ENCODE results near the gene PNKD. TPM values are rescaled to one million over a fixed set of nuclear protein-coding genes. Genes with fewer than 3 reads are reported as not detected.

Gene PNKD
- total and polyA plus RNA-seq, 2 of the 8 experiments (the other 6 are each of a cell fraction or from before 2014, with no cell fraction given), result 43.9 to 65.4 TPM

GRCh38 chr2:218280260-218280870, 10.0 kb downstream of the PNKD start:
- Histone ChIP-seq H3K9me3 (ENCODE audit: insufficient read depth in 2 of 2, low read depth in 1 of 2, low read length in 1 of 2) (no peaks in the 10 kb centered on the region), H4K20me1 (replicated peaks in 1 of 2; ENCODE audit: control insufficient read depth in 1 of 2, insufficient read depth in 2 of 2, low read length in 2 of 2) (peaks cover 0 to 19% of the 10 kb centered on the region in 2 experiments), H3K23me2 (ENCODE audit: low read depth, low read length) (no peaks in the 10 kb centered on the region), H3K4me1 (replicated peaks in 1 of 4; ENCODE audit: control insufficient read depth in 3 of 4, insufficient read depth in 4 of 4, low read length in 3 of 4) (peaks cover 0 to 3% (median 0%) of the 10 kb centered on the region in 4 experiments; a peak in 2 of 7 replicates), H3K79me1 (ENCODE audit: low read depth, low read length) (no peaks in the 10 kb centered on the region), H3K79me2 (ENCODE audit: control insufficient read depth in 1 of 2, insufficient read depth in 2 of 2, low read length in 2 of 2) (no peaks in the 10 kb centered on the region), H3K23ac (ENCODE audit: insufficient read length) (no peak overlapping the region), H2BK120ac (replicated peaks; ENCODE audit: low read depth, low read length) (no peak overlapping the region), H2BK20ac (ENCODE audit: low read length) (no peak overlapping the region), H3K27me3 (replicated peaks in 1 of 4; ENCODE audit: control insufficient read depth in 3 of 4, extremely low read depth in 1 of 4, insufficient read depth in 3 of 4, low read length in 3 of 4) (no peaks in the 10 kb centered on the region), H3K36me3 (ENCODE audit: control insufficient read depth in 2 of 4, insufficient read depth in 4 of 4, low read length in 3 of 4) (peaks cover 0 to 22% (median 2%) of the 10 kb centered on the region in 4 experiments; a peak in 4 of 8 replicates), H4K8ac (ENCODE audit: extremely low read depth, insufficient read depth, low read length) (no peak overlapping the region), H3K4ac (replicated peaks; ENCODE audit: insufficient read length, low read depth, low read length) (no peak overlapping the region), H3K4me3 (ENCODE audit: extremely low read depth in 1 of 4, insufficient read depth in 2 of 4, low read depth in 3 of 4, low read length in 4 of 4) (no peak overlapping the region), H3K4me2 (ENCODE audit: insufficient read depth in 1 of 2, low read depth in 2 of 2, low read length in 2 of 2) (no peak overlapping the region), H3K9ac (replicated peaks in 1 of 4; ENCODE audit: extremely low read depth in 1 of 4, low read depth in 3 of 4, low read length in 3 of 4) (no peak overlapping the region), H2AFZ (ENCODE audit: low read length) (no peak overlapping the region), H3K27ac (ENCODE audit: low read depth, low read length) (no peak overlapping the region), H4K5ac (ENCODE audit: insufficient read length, low read depth, low read length) (no peak overlapping the region), H2BK12ac (ENCODE audit: low read depth, low read length) (no peak overlapping the region), H3K18ac (ENCODE audit: extremely low read depth, low read length) (no peak overlapping the region), H2BK5ac (ENCODE audit: low read depth, low read length) (no peak overlapping the region), H3K56ac (replicated peaks; ENCODE audit: insufficient read length, low read depth, low read length) (no peak overlapping the region), H4K91ac (replicated peaks; ENCODE audit: insufficient read length, low read length) (no peak overlapping the region), H2AK5ac (ENCODE audit: low read depth, low read length) (no peak overlapping the region), H2BK15ac (ENCODE audit: low read length) (no peak overlapping the region), H3K14ac (ENCODE audit: insufficient read length) (no peak overlapping the region)
- POLR2A ChIA-PET (ENCODE audit: partially characterized antibody), result no interaction called here
- DNase-seq (ENCODE audit: low read depth in 1 of 2, low spot score in 2 of 2) (no peak), FAIRE-seq (no peak)
- WGBS, 2 experiments (ENCODE audit: extremely low coverage in 1 of 2, insufficient coverage in 1 of 2, insufficient read length in 1 of 2, insufficient replicate concordance in 2 of 2, low coverage in 1 of 2, low lambda C conversion rate in 2 of 2, missing lambda C conversion rate in 1 of 2), result 92% methylated on average over 13 of the region's 14 CpGs; no CpG with 5 or more reads in 1 of the 2 experiments
- CTCF ChIA-PET (ENCODE audit: partially characterized antibody), result interaction anchor here (0.6 to 9.2 kb wide), 6 partner anchors 7 to 89 kb away, joined by 3 to 131 read pairs (median 4); partner anchors contain the start of genes AAMP and PNKD
- TF ChIP-seq POLR2A (IDR thresholded peaks at IDR 0.05; ENCODE audit: control extremely low read depth in 1 of 2, low read depth in 2 of 2, low read length in 2 of 2), result no peak
- no peak for TF ChIP-seq GTF2F1 (IDR thresholded peaks at IDR 0.05; ENCODE audit: borderline replicate concordance, low read depth, low read length)
- no peak for TF ChIP-seq SIX5 (IDR thresholded peaks at IDR 0.05; ENCODE audit: low read depth, low read length)
- no peak for TF ChIP-seq CREB1 (IDR thresholded peaks at IDR 0.05)
- TF ChIP-seq RBBP5 (IDR thresholded peaks at IDR 0.05; ENCODE audit: borderline replicate concordance, low read depth, low read length), result no peak
- TF ChIP-seq POU5F1 (IDR thresholded peaks at IDR 0.05; ENCODE audit: low read depth, low read length), result no peak
- TF ChIP-seq TAF7 (optimal IDR thresholded peaks at IDR 0.05; ENCODE audit: borderline replicate concordance, low read depth, low read length), result no peak
- no peak for TF ChIP-seq ASH2L (IDR thresholded peaks at IDR 0.05; ENCODE audit: low read length)
- no peak for TF ChIP-seq SAP30 (IDR thresholded peaks at IDR 0.05; ENCODE audit: insufficient read depth, insufficient replicate concordance, low read length)
- no peak for TF ChIP-seq CBX8 (IDR thresholded peaks at IDR 0.05; ENCODE audit: borderline replicate concordance, low read depth, low read length)
- no peak for TF ChIP-seq CEBPB (IDR thresholded peaks at IDR 0.05; ENCODE audit: low read depth, low read length)
- TF ChIP-seq RXRA (IDR thresholded peaks at IDR 0.05; ENCODE audit: insufficient read depth, low read depth, low read length), result no peak
- no peak for TF ChIP-seq POLR2AphosphoS5 (IDR thresholded peaks at IDR 0.05; ENCODE audit: low read depth, low read length)
- TF ChIP-seq BCL11A (IDR thresholded peaks at IDR 0.05; ENCODE audit: low read depth in 2 of 2, low read length in 2 of 2), result no peak
- no peak for TF ChIP-seq JUN (IDR thresholded peaks at IDR 0.05; ENCODE audit: low read depth, low read length)
